HCT116 (cell line): ENCODE data around the gene CARD14.

Experiments
- CTCF ChIP-seq, 3 experiments: fragments of 200-600 bp in 1 of 3; sonication (generic) in 1 of 3; IDR thresholded peaks in 2 of 3; conservative IDR thresholded peaks in 1 of 3; 2 replicates each; pipeline ENCODE4 v1.5.1; 2012 to 2017; ENCODE audit warnings: low read depth in 2 of 3, low read length in 2 of 3, antibody characterized with exemption in 1 of 3, borderline replicate concordance in 1 of 3, control low read depth in 1 of 3, mild to moderate bottlenecking in 1 of 3, mixed read lengths in 1 of 3, mixed run types in 1 of 3, moderate library complexity in 1 of 3; ENCODE audit not compliant: insufficient read depth in 1 of 3
- EZH2 ChIP-seq: fragments of 200-600 bp; sonication (generic); IDR thresholded peaks from 2 replicates; pipeline ENCODE4 v1.6.1; 2017; ENCODE audit warnings: antibody characterized with exemption, mixed run types
- EZH2phosphoT487 ChIP-seq: fragments of 200-600 bp; IDR thresholded peaks from 2 replicates; pipeline ENCODE4 v1.6.1; 2018; ENCODE audit warnings: antibody characterized with exemption, borderline replicate concordance
- JUND ChIP-seq: IDR thresholded peaks from 2 replicates; pipeline ENCODE4 v1.6.1; 2012
- POLR2A ChIP-seq: IDR thresholded peaks from 2 replicates; pipeline ENCODE4 v1.7.0; 2011; ENCODE audit warnings: borderline replicate concordance; ENCODE audit not compliant: insufficient read depth, insufficient read length; ENCODE audit errors: extremely low read depth
- POLR2AphosphoS5 ChIP-seq: IDR thresholded peaks from 2 replicates; pipeline ENCODE4 v1.6.1; 2011; ENCODE audit warnings: mild to moderate bottlenecking, low read depth, low read length, moderate library complexity
- REST ChIP-seq: IDR thresholded peaks from 2 replicates; pipeline ENCODE4 v1.6.1; 2012; ENCODE audit warnings: low read depth
- SP1 ChIP-seq: IDR thresholded peaks from 2 replicates; pipeline ENCODE4 v1.6.1; 2012; ENCODE audit warnings: low read depth
- ZBTB33 ChIP-seq: IDR thresholded peaks from 2 replicates; pipeline ENCODE4 v1.6.1; 2011; ENCODE audit warnings: mild to moderate bottlenecking, low read length, moderate library complexity; ENCODE audit not compliant: insufficient replicate concordance; ENCODE audit errors: extremely low read depth
- ZNF274 ChIP-seq: fragments of 200-500 bp; sonication (Bioruptor generic); IDR thresholded peaks from 2 replicates; pipeline ENCODE4 v1.6.1; 2014; ENCODE audit warnings: mild to moderate bottlenecking, low read depth, low read length, inconsistent platforms

- TF ChIP-seq CTCF (IDR thresholded peaks at IDR 0.05 in 2 of 3, conservative IDR thresholded peaks at IDR 0.05 in 1 of 3; ENCODE audit: borderline replicate concordance in 1 of 3, insufficient read depth in 1 of 3, low read depth in 2 of 3, low read length in 2 of 3): no peak
- no peak for TF ChIP-seq ZNF274
- TF ChIP-seq POLR2A: no peak
- TF ChIP-seq JUND: no peak
- TF ChIP-seq POLR2AphosphoS5: no peak
- TF ChIP-seq EZH2: no peak
- TF ChIP-seq EZH2phosphoT487: no peak
- TF ChIP-seq ZBTB33: no peak
- no peak for TF ChIP-seq SP1
- TF ChIP-seq REST: no peak
These were observed 9.3 kb upstream of the CARD14 start for GRCh38 chr17:80160536-80160935.
